Measurements from ENCODE around the gene ATP2B2. TPM values are rescaled to one million over a fixed set of nuclear protein-coding genes. Genes with fewer than 3 reads are reported as not detected.

Gene ATP2B2
- polyA plus RNA-seq, 1 donor = 6.6 TPM

DNA sequence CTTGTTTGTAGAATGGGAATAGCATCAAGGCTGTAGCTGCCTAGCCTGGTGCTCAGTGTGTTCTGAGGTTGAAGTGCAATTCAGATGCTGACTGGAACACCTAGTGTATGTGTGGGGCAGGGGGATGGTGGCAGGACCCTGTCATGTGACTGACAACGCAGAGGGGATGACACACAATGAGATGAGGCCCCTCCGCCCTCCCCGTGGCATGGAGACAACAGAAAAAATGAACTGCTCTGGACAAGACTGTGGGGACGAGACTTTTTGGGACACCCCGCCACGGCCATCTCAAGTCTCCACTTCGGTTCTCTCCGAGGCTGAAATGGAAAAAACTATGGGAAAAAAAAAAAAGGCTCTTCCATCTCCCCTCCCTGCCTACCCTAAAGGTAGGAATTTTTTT lies 174.1 kb downstream of the ATP2B2 start:
- DNase-seq (ENCODE audit: low read depth) = no peak

DNA sequence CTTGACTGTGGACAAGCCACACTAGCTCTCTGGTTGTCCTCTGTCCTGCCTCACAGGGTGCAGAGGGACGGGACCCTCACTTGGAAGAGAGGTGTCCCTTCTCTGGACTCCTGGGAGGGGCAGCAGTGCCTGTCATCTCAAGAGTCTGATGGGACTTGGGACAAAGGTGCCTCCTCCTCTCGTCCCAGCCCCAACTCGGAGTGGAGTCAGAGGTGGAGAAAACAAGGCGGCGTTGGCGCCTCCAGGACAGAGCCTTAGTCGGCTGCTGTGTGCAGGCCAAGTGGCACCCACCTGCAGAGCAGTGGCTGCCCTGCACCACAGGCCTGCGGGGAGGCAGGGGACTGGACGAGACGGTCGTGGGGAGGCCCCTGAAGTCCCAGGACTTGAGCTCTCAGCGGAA lies 175.1 kb downstream of the ATP2B2 start:
- no peak for DNase-seq (ENCODE audit: low read depth)

DNA sequence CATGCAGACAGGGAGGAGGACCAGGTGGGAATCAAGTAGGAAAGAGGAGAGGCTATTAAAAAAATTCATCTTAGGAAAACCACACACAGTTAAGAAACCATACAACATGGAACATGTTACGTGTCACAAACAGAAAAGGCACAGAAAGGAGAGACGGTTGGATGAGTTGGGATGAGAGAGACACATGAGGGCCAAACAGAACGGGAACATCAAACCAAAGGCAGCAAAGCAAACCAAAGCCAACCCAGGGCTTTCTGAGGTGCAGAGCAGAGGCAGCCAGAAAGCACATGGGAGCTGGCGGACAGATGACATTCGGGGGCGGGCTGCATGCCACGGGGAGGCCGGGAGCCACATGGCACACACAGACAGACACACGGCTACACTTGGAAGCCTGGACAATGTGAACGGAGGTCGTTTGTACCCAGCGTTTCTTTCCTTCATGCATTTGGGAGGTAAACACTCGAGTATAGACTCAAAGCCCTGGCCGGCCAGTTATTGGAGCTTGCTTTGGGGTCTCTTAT lies 175.8 kb downstream of the ATP2B2 start:
- no peak for DNase-seq (ENCODE audit: low read depth)

- DNase-seq (ENCODE audit: low read depth) = no peak
Observed at GRCh38 chr3:10328460-10329071, 176.8 kb downstream of the ATP2B2 start.

DNA sequence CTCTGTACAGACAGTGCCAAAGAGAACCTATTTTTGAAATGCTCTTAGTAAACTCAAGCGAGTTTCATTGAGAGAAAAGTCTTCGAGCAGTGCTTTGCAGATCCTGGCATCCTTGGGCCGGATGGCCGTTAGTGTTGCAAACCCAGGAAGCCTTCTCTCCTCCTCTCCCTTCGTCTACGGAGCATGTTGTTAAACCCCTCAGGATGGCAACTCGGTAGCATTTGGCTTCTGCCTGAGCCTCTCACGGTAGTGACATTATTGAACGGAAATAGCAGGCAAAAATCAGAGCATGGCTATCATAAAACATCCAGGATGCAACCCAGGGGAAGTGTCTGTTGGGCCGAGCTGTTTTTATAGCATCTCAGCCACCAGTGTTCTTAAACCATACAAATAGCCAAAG lies 177.8 kb downstream of the ATP2B2 start:
- no peak for DNase-seq (ENCODE audit: low read depth)

DNA sequence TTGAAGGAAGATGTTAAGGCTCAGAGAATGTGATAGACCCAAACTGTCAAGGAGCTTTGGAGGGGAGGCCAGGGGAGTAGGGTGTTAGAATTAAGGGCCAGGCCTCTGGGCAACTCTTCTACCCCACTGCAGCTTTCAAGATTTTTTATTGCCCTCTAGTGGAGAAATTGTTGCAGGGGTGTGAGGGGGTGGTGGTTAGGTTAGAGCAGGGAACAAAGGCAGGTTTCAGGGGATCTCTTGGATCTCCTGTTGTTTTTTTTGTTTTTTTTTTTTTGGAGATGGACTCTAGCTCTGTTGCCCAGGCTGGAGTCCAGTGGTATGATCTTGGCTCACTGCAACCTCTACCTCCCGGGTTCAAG lies 183.1 kb downstream of the ATP2B2 start:
- DNase-seq (ENCODE audit: low read depth) = no peak

GRCh38 chr3:10321630-10322351 lies 183.6 kb downstream of the ATP2B2 start:
- no peak for DNase-seq (ENCODE audit: low read depth)

- no peak for DNase-seq (ENCODE audit: low read depth)
Observed at GRCh38 chr3:10320320-10320677, 185.1 kb downstream of the ATP2B2 start.

GRCh38 chr3:10319804-10320203 lies 185.6 kb downstream of the ATP2B2 start:
- no peak for DNase-seq (ENCODE audit: low read depth)

DNA sequence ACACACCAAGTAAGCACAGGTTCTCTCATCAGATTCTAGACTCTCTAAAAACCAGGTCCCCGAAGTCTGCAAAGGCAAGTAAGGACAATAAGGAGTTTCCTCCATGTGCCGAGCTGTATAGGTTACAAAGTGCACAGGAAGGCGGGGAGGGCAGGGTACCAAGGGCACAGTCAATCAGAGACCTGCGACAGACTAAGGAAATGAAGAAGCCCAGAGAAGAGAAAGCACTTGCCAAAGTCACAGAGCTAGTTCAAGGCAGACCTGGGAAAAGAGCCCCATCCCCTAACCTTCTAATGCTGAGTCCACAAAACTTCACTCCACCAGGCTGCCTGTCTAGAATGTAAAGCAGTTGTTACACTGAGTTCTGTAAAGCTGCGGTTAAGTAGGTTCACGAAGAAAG lies 186.1 kb downstream of the ATP2B2 start:
- no peak for DNase-seq (ENCODE audit: low read depth)

- no peak for DNase-seq (ENCODE audit: low read depth)
Observed at GRCh38 chr3:10317961-10318350, 187.4 kb downstream of the ATP2B2 start.

DNA sequence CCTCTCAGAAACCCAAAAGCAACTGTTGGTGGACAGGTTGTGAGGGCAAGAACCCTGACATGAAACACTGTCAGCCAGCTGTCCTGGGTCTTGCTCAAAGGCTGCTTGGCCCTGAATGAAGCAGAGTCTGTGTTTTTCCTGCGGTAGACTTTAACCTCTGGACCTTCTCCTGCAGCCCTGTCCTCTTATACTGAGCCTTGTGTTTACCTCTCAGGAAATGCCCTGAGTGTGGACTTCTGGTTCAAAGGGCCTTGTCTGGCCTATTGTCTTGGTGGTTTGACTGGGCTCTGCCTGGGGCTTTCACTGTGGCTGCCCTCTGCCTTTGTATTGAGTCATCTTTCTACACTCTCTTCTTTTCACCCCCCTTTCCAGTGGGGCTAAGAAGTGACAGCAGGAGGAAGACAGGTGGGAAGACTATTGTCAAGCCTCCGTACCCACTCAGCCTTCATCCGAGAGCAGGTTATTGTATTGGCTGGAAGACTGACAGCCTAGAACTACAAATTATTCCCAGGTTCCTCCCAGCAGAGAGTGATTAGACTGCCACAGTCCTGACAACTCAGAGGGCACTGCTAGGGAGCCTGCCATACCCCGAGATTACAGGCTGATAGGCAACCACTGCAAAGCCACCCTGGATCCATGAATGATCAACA lies 187.9 kb downstream of the ATP2B2 start:
- no peak for DNase-seq (ENCODE audit: low read depth)

DNA sequence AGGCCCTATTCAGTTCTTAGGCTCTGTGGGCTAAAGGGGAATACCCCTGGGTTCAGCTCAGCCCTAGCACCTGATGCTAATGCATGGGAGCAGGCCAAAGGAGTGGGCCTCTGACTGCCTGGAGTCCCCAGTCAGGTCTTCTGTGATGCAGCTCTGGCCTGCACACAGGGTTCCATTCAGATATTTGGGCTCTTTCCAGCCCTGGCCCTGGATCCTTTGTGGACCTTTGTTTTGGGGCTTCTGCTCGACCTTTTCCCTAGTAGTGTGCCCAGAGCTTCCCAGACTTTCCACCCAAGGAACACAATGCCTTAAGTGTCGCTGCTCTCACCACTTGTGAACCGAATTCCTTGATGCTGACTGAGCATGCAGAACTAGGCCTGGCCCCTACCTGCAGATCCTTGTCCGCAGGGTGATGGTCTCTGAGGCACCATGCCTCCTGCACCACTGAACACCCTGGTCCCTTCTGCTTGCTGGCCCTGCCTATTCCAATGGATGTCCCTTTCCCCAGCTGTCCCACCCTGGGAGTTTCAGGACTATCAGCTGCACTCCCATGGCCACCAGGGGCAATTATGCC lies 189.5 kb downstream of the ATP2B2 start:
- no peak for DNase-seq (ENCODE audit: low read depth)

GRCh38 chr3:10315101-10315500 lies 190.3 kb downstream of the ATP2B2 start:
- no peak for DNase-seq (ENCODE audit: low read depth)

- no peak for DNase-seq (ENCODE audit: low read depth)
Observed at GRCh38 chr3:10312861-10313260, 192.5 kb downstream of the ATP2B2 start.

DNA sequence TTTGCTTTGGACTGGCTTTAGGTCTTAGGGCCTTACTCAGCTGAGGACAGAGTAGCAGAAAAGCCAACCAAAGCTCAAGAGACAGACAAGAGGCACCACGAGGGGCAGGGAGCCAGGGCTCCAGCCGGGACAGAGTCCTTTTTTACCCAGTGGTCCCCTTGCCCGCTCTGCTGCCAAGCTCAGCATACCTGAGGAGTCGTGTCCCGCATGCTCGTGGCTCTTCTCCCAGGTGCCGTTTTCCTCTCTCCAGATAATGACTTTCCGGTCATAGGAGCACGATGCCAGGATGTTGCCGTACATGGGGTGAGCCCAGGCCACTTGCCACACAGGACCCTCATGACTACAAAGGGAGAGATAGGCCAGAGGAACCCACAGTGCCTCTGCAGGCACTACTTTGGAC lies 193.0 kb downstream of the ATP2B2 start:
- DNase-seq (ENCODE audit: low read depth) = no peak

DNA sequence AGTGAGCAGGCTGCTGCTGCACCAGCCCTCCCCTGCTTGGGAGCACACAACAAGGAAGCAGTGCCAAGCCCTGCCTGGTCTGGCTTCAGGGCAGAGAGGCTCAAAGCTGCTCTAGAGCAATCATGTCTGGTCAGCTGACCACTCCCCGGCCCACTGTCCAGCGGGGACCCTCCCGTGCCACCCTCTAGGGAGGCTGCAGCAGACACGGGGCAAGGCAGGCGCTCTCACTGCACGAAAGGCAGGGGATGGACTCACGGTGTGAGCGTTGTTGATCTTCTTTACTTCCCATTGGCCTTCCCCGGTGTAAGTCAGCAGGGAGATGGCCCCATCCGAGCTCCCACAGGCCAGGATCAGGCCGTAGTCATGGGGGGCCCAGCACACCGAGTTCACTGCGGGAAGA lies 193.7 kb downstream of the ATP2B2 start:
- no peak for DNase-seq (ENCODE audit: low read depth)

DNA sequence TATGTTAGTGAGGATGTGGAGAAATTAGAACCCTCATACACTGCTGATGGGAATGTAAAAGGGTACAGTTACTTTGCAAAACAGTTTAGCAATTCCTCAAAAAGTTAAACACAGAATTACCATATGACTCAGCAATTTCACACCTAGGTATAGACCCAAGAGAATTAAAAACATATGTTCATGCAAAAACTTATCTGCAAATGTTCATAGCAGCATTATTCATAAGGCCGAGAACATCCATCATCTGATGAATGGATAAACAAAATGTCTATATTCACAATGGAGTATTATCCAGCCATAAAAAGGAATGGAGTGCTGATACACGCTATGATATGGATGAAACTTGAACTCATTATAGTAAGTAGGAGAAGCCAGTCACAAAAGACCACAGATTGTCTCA lies 194.8 kb downstream of the ATP2B2 start:
- no peak for DNase-seq (ENCODE audit: low read depth)

DNA sequence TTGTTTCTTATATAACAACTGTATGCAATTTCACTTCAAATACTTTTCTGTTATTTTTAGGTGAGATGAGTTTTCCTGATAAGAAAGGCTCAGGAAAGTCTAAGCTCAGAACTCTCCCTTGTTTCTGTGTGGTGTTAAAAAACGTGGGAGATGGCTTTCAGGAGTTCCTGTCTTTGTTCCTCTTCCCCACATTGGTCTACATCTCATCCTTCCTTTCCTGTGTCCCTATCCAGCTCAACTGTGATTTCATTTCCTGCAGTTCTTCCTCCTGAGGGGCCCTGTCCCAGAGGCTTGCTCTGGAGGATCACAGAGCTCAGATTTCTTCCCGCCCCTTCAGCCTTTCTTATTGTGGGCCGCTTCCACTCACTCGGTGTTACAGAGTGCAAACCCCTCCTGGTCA lies 195.7 kb downstream of the ATP2B2 start:
- no peak for DNase-seq (ENCODE audit: low read depth)

DNA sequence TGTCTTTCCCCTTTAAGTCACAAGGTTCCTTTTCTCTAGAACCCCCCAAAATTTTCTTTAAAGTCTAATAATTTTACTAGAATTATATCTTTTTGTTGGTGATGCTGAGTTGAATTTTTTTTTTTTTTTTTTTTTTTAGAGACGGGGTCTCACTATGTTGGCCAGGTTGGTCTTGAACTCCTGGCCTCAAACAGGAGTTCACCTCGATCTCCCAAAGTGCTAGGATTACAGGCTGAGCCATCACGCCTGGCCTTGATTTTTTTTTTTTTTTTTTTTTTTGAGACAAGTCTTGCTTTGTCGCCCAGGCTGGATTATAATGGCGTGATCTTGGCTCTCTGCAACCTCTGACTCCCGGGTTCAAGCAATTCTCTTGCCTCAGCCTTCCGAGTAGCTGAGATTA lies 196.7 kb downstream of the ATP2B2 start:
- no peak for DNase-seq (ENCODE audit: low read depth)

- no peak for DNase-seq (ENCODE audit: low read depth)
Observed at GRCh38 chr3:10306156-10306555, 199.2 kb downstream of the ATP2B2 start.

DNA sequence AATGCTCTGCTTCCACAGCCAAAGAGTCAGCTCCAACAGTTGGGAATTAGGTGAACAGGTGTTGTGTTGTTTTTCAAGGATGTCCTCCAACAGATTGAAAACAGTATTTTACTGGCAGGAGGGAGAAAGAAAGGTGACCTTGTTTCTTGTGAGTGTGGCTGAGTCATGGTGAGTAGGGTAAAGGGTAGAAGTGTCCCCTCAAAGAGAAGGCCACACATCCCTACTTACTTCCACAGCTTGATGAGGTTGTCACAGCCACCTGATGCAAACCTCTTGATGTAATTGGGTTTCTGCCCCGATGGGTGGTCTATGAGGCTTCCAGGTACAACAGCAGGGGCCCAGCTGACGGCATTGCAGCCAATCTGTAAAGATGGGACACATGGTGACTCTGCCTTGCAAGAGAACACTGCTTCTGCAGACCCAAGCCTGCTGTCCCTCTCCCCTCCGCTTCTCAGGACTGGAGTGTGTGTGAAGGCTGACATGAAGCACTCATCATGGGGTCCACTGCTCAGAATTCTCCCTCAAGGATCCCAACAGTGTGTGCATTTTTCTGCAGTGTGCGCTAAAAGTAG lies 200.0 kb downstream of the ATP2B2 start:
- no peak for DNase-seq (ENCODE audit: low read depth)

GRCh38 chr3:10304905-10305304 lies 200.5 kb downstream of the ATP2B2 start:
- no peak for DNase-seq (ENCODE audit: low read depth)
